HepG2 (cell line): ENCODE data around the gene CAVIN1. TPM values are rescaled to one million over a fixed set of nuclear protein-coding genes. Genes with fewer than 3 reads are reported as not detected.

Experiments
- ATAC-seq: fragments of 200-7000 bp; cut with Tn5 transposase; 3 replicates; pipeline ENCODE4 v1.9.1; 2020; ENCODE audit warnings: mild to moderate bottlenecking, moderate library complexity
- BruUV-seq: library from RNA; stranded (reverse); fragments of 400-500 nt; replicated peaks from 2 replicates; lab custom pipeline; 2021; lab: Mats Ljungman, UMichigan
- CTCF ChIA-PET: fragments of 300-600 bp; formaldehyde crosslinking; extraction: SDS; loops from one replicate; lab custom pipeline; 2021; ENCODE audit warnings: low total read pairs, inconsistent platforms, low intra/inter-chr PET ratio; lab: Yijun Ruan, JAX
- POLR2A ChIA-PET: fragments of 350-600 bp; sonication (Branson Sonifier 250); formaldehyde crosslinking; loops from one replicate; lab custom pipeline; 2020; ENCODE audit warnings: antibody characterized with exemption, inconsistent platforms; lab: Yijun Ruan, JAX
- DNase-seq: peaks from one replicate; pipeline ENCODE4 v3.0.0-alpha.2; 2015; ENCODE audit warnings: low spot score
- FAIRE-seq: peaks from 3 replicates; lab custom pipeline; 2011; peaks lifted over from hg19 to GRCh38; lab: Jason Lieb, UNC
- H2AFZ ChIP-seq: one replicate; pipeline ENCODE4 v1.6.1; 2011; ENCODE audit warnings: low read length, inconsistent platforms
- H3K27ac ChIP-seq: fragments of 300-600 bp; 3 replicates; pipeline ENCODE4 v1.8.0; 2011; ENCODE audit warnings: mixed run types, mild to moderate bottlenecking, mixed read lengths, low read length, inconsistent platforms; ENCODE audit not compliant: insufficient read depth; ENCODE audit errors: extremely low read length
- H3K27me3 ChIP-seq, 2 experiments: fragments of 200-600 bp in 1 of 2; 2 replicates in 1 of 2; 3 replicates in 1 of 2; pipeline versions ENCODE4 v1.6.0 to v1.8.0; 2011; ENCODE audit warnings: low read length in 2 of 2, mild to moderate bottlenecking in 2 of 2, moderate library complexity in 2 of 2, inconsistent platforms in 1 of 2; ENCODE audit not compliant: insufficient read depth in 2 of 2, control insufficient read depth in 1 of 2
- H3K36me3 ChIP-seq, 2 experiments: fragments of 200-600 bp in 1 of 2; replicated peaks in 1 of 2; 2 replicates in 1 of 2; 3 replicates in 1 of 2; pipeline versions ENCODE4 v1.5.1 to v1.8.0; 2011; ENCODE audit warnings: low read length in 2 of 2, inconsistent platforms in 1 of 2; ENCODE audit not compliant: insufficient read depth in 2 of 2, control insufficient read depth in 1 of 2
- H3K4me1 ChIP-seq: 2 replicates; pipeline ENCODE4 v1.5.1; 2012; ENCODE audit warnings: low read length, inconsistent platforms; ENCODE audit not compliant: insufficient read depth
- H3K4me2 ChIP-seq: 2 replicates; pipeline ENCODE4 v1.6.0; 2011; ENCODE audit warnings: low read depth, low read length, inconsistent platforms
- H3K4me3 ChIP-seq, 3 experiments: fragments of 200-600 bp in 1 of 3; sonication (generic), shearing (Covaris generic) in 1 of 3; replicated peaks in 1 of 3; 2 replicates each; pipeline ENCODE4 v1.5.1; 2011 to 2016; ENCODE audit warnings: low read length in 3 of 3, inconsistent platforms in 2 of 3, low read depth in 2 of 3, mild to moderate bottlenecking in 2 of 3, control low read depth in 1 of 3, mixed read lengths in 1 of 3; ENCODE audit not compliant: insufficient read depth in 1 of 3
- H3K79me2 ChIP-seq: one replicate; pipeline ENCODE4 v1.6.1; 2011; ENCODE audit warnings: low read length, inconsistent platforms; ENCODE audit not compliant: insufficient read depth
- H3K9ac ChIP-seq: 2 replicates; pipeline ENCODE4 v1.6.0; 2011; ENCODE audit warnings: mild to moderate bottlenecking, low read depth, low read length, inconsistent platforms; ENCODE audit not compliant: insufficient read depth
- H3K9me3 ChIP-seq: 2 replicates; pipeline ENCODE4 v1.5.1; 2012; ENCODE audit warnings: mild to moderate bottlenecking, low read length
- H4K20me1 ChIP-seq: 2 replicates; pipeline ENCODE4 v1.6.0; 2011; ENCODE audit warnings: inconsistent platforms, mild to moderate bottlenecking, low read length, moderate library complexity; ENCODE audit not compliant: insufficient read depth
- ADNP ChIP-seq: sonication (generic); formaldehyde crosslinking; IDR thresholded peaks from 2 replicates; pipeline ENCODE4 v1.4.0; 2020; ENCODE audit warnings: missing genetic modification reagents
- EZH2 ChIP-seq: conservative IDR thresholded peaks from 2 replicates; pipeline ENCODE4 v1.6.1; 2012; ENCODE audit warnings: mild to moderate bottlenecking, low read depth, low read length, moderate library complexity
- GATAD2A ChIP-seq: IDR thresholded peaks from 2 replicates; pipeline ENCODE4 v1.6.1; 2016
- MAF1 ChIP-seq: sonication (generic); formaldehyde crosslinking; IDR thresholded peaks from 2 replicates; pipeline ENCODE4 v1.5.0; 2020; ENCODE audit warnings: missing genetic modification reagents, borderline replicate concordance
- MLLT10 ChIP-seq: sonication (generic); formaldehyde crosslinking; IDR thresholded peaks from 2 replicates; pipeline ENCODE4 v1.4.0; 2020; ENCODE audit warnings: missing genetic modification reagents
- SP2 ChIP-seq: sonication (generic); formaldehyde crosslinking; IDR thresholded peaks from 2 replicates; pipeline ENCODE4 v1.5.1; 2020; ENCODE audit warnings: mild to moderate bottlenecking, missing genetic modification reagents
- TBL1XR1 ChIP-seq: fragments of 150-350 bp; IDR thresholded peaks from 2 replicates; pipeline ENCODE4 v1.6.1; 2014; ENCODE audit warnings: borderline replicate concordance, low read length; ENCODE audit not compliant: partially characterized antibody
- TCF12 ChIP-seq, 2 experiments: fragments of 450-650 bp in 1 of 2; sonication (generic) in 1 of 2; formaldehyde crosslinking in 1 of 2; IDR thresholded peaks; 2 replicates each; pipeline versions ENCODE4 v1.6.1 to v1.8.0; 2017 to 2022; ENCODE audit warnings: antibody characterized with exemption in 1 of 2, mild to moderate bottlenecking in 1 of 2, missing genetic modification reagents in 1 of 2, moderate library complexity in 1 of 2
- ZNF101 ChIP-seq: sonication (generic); formaldehyde crosslinking; IDR thresholded peaks from 2 replicates; pipeline ENCODE4 v1.4.0; 2020; ENCODE audit warnings: mild to moderate bottlenecking, low read depth, missing genetic modification reagents, borderline replicate concordance
- ZNF7 ChIP-seq: IDR thresholded peaks from 2 replicates; pipeline ENCODE4 v1.6.1; 2016; ENCODE audit warnings: missing biosample characterization, missing genetic modification reagents
- ZNF781 ChIP-seq: sonication (generic); formaldehyde crosslinking; IDR thresholded peaks from 2 replicates; pipeline ENCODE4 v1.5.1; 2020; ENCODE audit warnings: borderline replicate concordance, mild to moderate bottlenecking, missing genetic modification reagents; ENCODE audit errors: not compliant biosample characterization
- WGBS: methylation state at CpG from one replicate; pipeline ENCODE4 v1.1.6; 2017; ENCODE audit warnings: low lambda C conversion rate; 5-methylcytosine and 5-hydroxymethylcytosine counted together
- in situ Hi-C: cut with HindIII; loops from 2 replicates; pipeline ENCODE4 v1.10.0; 2017; ENCODE audit warnings: low pct_unique_long_range_greater_than_20kb; ENCODE audit not compliant: extremely low pct_ligation_motif_present
- intact Hi-C: fragments of 100-400 bp; cut with micrococcal nuclease; formaldehyde crosslinking; loops from one replicate; pipeline ENCODE4 v1.10.0; 2022; ENCODE audit not compliant: unreplicated experiment
- polyA plus RNA-seq, 8 experiments: library from polyadenylated mRNA; depleted of rRNA in 3 of 8; stranded (reverse) in 7 of 8; unstranded in 1 of 8; fragments of >200 nt; fragmentation: Illumina TruSeq in 4 of 8; extraction: Trizol in 4 of 8; gene quantifications; 2 replicates each; pipeline versions ENCODE4 v1.2.1 to v1.2.3, GENCODE V29; 2011 to 2016; ENCODE audit warnings: low read depth in 4 of 8, missing spikeins in 1 of 8, mixed read lengths in 1 of 8; ENCODE audit not compliant: insufficient read depth in 1 of 8
- total RNA-seq, 5 experiments: library from RNA; depleted of rRNA; stranded (reverse); fragments of >200 nt; fragmentation: Illumina TruSeq; extraction: Trizol; gene quantifications; 2 replicates each; pipeline ENCODE4 v1.2.3, GENCODE V29; 2016; ENCODE audit warnings: low read depth in 1 of 5
- TF ChIP-seq, protein P1 (sequence below): sonication (generic); formaldehyde crosslinking; IDR thresholded peaks from 2 replicates; pipeline ENCODE4 v1.4.0; 2020; ENCODE audit warnings: mild to moderate bottlenecking, missing genetic modification reagents
- TF ChIP-seq, protein P2 (sequence below), 2 experiments: sonication (generic) in 1 of 2; formaldehyde crosslinking in 1 of 2; IDR thresholded peaks; 2 replicates each; pipeline versions ENCODE4 v1.4.0 to v1.6.1; 2018 to 2020; ENCODE audit warnings: missing genetic modification reagents in 2 of 2, borderline replicate concordance in 1 of 2, low read depth in 1 of 2, mild to moderate bottlenecking in 1 of 2, missing biosample characterization in 1 of 2
- TF ChIP-seq, protein P3 (sequence below): sonication (generic); formaldehyde crosslinking; IDR thresholded peaks from 2 replicates; pipeline ENCODE4 v1.8.0; 2023; ENCODE audit warnings: mild to moderate bottlenecking, missing genetic modification reagents
- TF ChIP-seq, protein P4 (sequence below): sonication (generic); formaldehyde crosslinking; IDR thresholded peaks from 2 replicates; pipeline ENCODE4 v1.5.0; 2020; ENCODE audit warnings: missing genetic modification reagents

The CAVIN1 gene
- total and polyA plus RNA-seq, 2 of the 13 experiments (the other 11 are each of a cell fraction or from before 2014, with no cell fraction given) = 15.9 to 25.5 TPM

DNA sequence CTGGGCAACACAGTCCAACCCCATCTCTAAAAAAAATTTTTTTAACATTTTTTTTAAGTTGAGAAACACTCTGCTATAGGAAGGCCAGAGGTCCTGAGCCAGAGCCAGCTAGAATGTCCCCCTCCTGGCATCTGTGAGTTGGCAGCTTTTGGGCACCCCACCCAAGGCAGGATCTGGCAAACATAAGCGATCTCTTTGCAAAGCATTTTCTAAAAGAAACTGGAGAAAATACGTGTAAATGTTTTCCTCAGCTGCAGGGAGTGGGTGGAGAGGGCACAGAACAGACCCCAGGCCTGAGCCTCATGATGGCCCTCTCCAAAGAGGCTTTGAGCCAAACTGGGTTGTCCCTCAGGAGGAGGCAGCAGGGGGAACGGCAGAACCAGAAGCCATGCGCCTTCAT lies 11.7 kb downstream of the CAVIN1 start:
- Histone ChIP-seq H2AFZ (no peak overlapping the region), H3K4me2 (no peak overlapping the region), H3K4me3 (no peak overlapping the region), H3K9me3 (no peaks in the 10 kb centered on the region), H3K36me3 (peaks cover 2 to 6% of the 10 kb centered on the region in 2 experiments; a peak in 2 of 5 replicates), H3K9ac (no peak overlapping the region), H3K27me3 (no peaks in the 10 kb centered on the region), H3K79me2 (peaks cover 3% of the 10 kb centered on the region), H4K20me1 (no peaks in the 10 kb centered on the region), H3K4me1 (0 out of 2 replicates have a peak, but pooled peaks cover under 1% of the 10 kb centered on the region), H3K27ac (no peak overlapping the region)
- no TSS peak for BruUV-seq
- intact Hi-C loops (no loop called here), in situ Hi-C loops (no loop called here)
- DNase-seq = no peak
- POLR2A ChIA-PET = interaction anchor here (2.6 kb wide), 1 partner anchor 12 kb away, joined by 11 read pairs; the partner anchor contains the start of gene CAVIN1
- no peak for ATAC-seq
- CTCF ChIA-PET = no interaction called here
- TF ChIP-seq SP2 (CRISPR knock-in tag) (no peak), MAF1 (no peak), EZH2 (no peak)
- 93% methylated on average over 4 of the region's 4 CpGs for WGBS
- no peak for FAIRE-seq

DNA sequence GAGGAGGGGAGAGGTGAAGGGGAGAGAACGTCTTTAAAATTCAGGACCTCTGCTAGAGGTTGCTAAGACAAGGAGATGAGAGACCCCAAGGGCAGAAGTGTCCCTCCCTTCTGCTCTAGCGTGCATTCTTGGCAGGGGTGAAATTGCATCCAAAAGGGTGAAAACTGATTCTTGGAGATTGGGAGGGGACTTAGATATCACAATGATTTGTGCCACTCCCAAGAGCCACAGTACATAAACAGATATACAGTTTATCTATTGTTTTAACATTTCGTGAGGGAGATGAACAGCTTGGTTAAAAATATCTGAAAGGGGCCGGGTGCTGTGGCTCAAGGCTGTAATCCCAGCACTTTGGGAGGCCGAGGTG lies 12.8 kb downstream of the CAVIN1 start:
- H3K9me3 ChIP-seq = no peaks in the 10 kb centered on the region
- H3K4me2 ChIP-seq = no peak overlapping the region
- no peak for ATAC-seq
- in situ Hi-C loops = no loop called here
- peaks cover 2 to 6% of the 10 kb centered on the region in 2 experiments; a peak in 2 of 5 replicates for H3K36me3 ChIP-seq
- ChIA-PET POLR2A (no interaction called here), CTCF (no interaction called here)
- H3K27ac ChIP-seq = no peak overlapping the region
- H3K9ac ChIP-seq = no peak overlapping the region
- H3K79me2 ChIP-seq = peaks cover 3% of the 10 kb centered on the region
- intact Hi-C loops = no loop called here
- H4K20me1 ChIP-seq = no peaks in the 10 kb centered on the region
- H3K4me1 ChIP-seq = 0 out of 2 replicates have a peak, but pooled peaks cover 8% of the 10 kb centered on the region
- no peaks in the 10 kb centered on the region for H3K27me3 ChIP-seq
- 93% methylated on average over 5 of the region's 5 CpGs for WGBS
- BruUV-seq = no TSS peak
- no peak overlapping the region for H2AFZ ChIP-seq
- no peak for DNase-seq
- no peak for FAIRE-seq
- H3K4me3 ChIP-seq = no peak overlapping the region
- no peak for TF ChIP-seq SP2 (CRISPR knock-in tag)
- TF ChIP-seq, protein P1, sequence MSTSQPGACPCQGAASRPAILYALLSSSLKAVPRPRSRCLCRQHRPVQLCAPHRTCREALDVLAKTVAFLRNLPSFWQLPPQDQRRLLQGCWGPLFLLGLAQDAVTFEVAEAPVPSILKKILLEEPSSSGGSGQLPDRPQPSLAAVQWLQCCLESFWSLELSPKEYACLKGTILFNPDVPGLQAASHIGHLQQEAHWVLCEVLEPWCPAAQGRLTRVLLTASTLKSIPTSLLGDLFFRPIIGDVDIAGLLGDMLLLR (CRISPR knock-in tag) = no peak
- TF ChIP-seq, protein P2, sequence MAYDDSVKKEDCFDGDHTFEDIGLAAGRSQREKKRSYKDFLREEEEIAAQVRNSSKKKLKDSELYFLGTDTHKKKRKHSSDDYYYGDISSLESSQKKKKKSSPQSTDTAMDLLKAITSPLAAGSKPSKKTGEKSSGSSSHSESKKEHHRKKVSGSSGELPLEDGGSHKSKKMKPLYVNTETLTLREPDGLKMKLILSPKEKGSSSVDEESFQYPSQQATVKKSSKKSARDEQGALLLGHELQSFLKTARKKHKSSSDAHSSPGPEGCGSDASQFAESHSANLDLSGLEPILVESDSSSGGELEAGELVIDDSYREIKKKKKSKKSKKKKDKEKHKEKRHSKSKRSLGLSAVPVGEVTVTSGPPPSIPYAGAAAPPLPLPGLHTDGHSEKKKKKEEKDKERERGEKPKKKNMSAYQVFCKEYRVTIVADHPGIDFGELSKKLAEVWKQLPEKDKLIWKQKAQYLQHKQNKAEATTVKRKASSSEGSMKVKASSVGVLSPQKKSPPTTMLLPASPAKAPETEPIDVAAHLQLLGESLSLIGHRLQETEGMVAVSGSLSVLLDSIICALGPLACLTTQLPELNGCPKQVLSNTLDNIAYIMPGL (CRISPR knock-in tag; IDR thresholded peaks at IDR 0.05; ENCODE audit: borderline replicate concordance in 1 of 2, low read depth in 1 of 2) = no peak
- TF ChIP-seq ADNP (CRISPR knock-in tag) = no peak
- TF ChIP-seq ZNF101 = no peak
- TF ChIP-seq MLLT10 (CRISPR knock-in tag) = no peak
- no peak for TF ChIP-seq GATAD2A (CRISPR knock-in tag)
- no peak for TF ChIP-seq ZNF7 (CRISPR knock-in tag)
- TF ChIP-seq, protein P3, sequence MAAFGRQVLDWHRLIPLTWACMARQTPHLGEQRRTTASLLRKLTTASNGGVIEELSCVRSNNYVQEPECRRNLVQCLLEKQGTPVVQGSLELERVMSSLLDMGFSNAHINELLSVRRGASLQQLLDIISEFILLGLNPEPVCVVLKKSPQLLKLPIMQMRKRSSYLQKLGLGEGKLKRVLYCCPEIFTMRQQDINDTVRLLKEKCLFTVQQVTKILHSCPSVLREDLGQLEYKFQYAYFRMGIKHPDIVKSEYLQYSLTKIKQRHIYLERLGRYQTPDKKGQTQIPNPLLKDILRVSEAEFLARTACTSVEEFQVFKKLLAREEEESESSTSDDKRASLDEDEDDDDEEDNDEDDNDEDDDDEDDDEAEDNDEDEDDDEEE (CRISPR knock-in tag) = no peak
- TF ChIP-seq ZNF781 (CRISPR knock-in tag) = no peak
- no peak for TF ChIP-seq TCF12 (IDR thresholded peaks at IDR 0.05)
- no peak for TF ChIP-seq TCF12 (CRISPR knock-in tag; IDR thresholded peaks at IDR 0.05)
- TF ChIP-seq, protein P4, sequence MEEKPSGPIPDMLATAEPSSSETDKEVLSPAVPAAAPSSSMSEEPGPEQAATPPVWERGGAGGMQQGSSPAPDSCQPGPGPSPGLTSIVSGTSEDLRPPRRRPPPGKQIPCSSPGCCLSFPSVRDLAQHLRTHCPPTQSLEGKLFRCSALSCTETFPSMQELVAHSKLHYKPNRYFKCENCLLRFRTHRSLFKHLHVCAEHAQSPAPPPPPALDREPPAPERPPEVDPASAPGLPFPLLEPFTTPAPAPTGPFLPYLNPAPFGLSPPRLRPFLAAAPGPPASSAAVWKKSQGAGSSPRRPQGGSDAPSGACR (CRISPR knock-in tag) = no peak
- no peak for TF ChIP-seq TBL1XR1
